GM12878 (cell line): ENCODE results near the gene ZNF425. TPM values are rescaled to one million over a fixed set of nuclear protein-coding genes. Genes with fewer than 3 reads are reported as not detected.

Experiments
- ATAC-seq: fragments of 200-7000 bp; cut with Tn5 transposase; 3 replicates; pipeline ENCODE4 v1.9.1; 2020; ENCODE audit warnings: mild to moderate bottlenecking, moderate library complexity
- BruUV-seq: library from RNA; stranded (reverse); fragments of 400-500 nt; replicated peaks from 2 replicates; lab custom pipeline; 2021; lab: Mats Ljungman, UMichigan
- CTCF ChIA-PET: fragments of 300-600 bp; sonication (Branson Sonifier 250); formaldehyde crosslinking; extraction: SDS; loops from one replicate; lab custom pipeline; 2021; ENCODE audit warnings: inconsistent platforms; lab: Yijun Ruan, JAX
- POLR2A ChIA-PET: fragments of 350-600 bp; formaldehyde crosslinking; extraction: SDS; loops from one replicate; lab custom pipeline; 2021; ENCODE audit warnings: inconsistent platforms; lab: Charles Lee
- RAD21 ChIA-PET: fragments of 300-600 bp; sonication (Branson Sonifier 250); formaldehyde crosslinking; loops from one replicate; lab custom pipeline; 2023; ENCODE audit warnings: antibody characterized with exemption; ENCODE audit not compliant: unreplicated experiment; lab: Charles Lee
- SMC1A ChIA-PET: fragments of 300-600 bp; sonication (Branson Sonifier 250); formaldehyde crosslinking; loops from one replicate; lab custom pipeline; 2023; ENCODE audit not compliant: unreplicated experiment, uncharacterized antibody; lab: Charles Lee
- DNase-seq: peaks from one replicate; pipeline ENCODE4 v3.0.0-alpha.2; 2011; ENCODE audit warnings: low read depth, low spot score
- FAIRE-seq: peaks from 3 replicates; lab custom pipeline; 2011; peaks lifted over from hg19 to GRCh38; lab: Jason Lieb, UNC
- H2AFZ ChIP-seq: 2 replicates; pipeline ENCODE4 v1.6.0; 2011; ENCODE audit warnings: low read depth, low read length, control low read depth; ENCODE audit not compliant: control insufficient read depth
- H3K27ac ChIP-seq: 2 replicates; pipeline ENCODE4 v1.5.1; 2011; ENCODE audit warnings: control low read depth; ENCODE audit not compliant: control insufficient read depth, insufficient read depth
- H3K27me3 ChIP-seq, 2 experiments: replicated peaks in 1 of 2; 2 replicates each; pipeline versions ENCODE4 v1.6.0 to v1.6.1; 2011; ENCODE audit warnings: low read length in 1 of 2; ENCODE audit not compliant: control insufficient read depth in 2 of 2, insufficient read depth in 2 of 2
- H3K36me3 ChIP-seq, 2 experiments: 2 replicates each; pipeline ENCODE4 v1.5.1; 2011; ENCODE audit warnings: low read length in 1 of 2; ENCODE audit not compliant: control insufficient read depth in 2 of 2, insufficient read depth in 2 of 2
- H3K4me1 ChIP-seq: 2 replicates; pipeline ENCODE4 v1.6.1; 2011; ENCODE audit warnings: mild to moderate bottlenecking, low read length, moderate library complexity, mixed read lengths; ENCODE audit not compliant: control insufficient read depth, insufficient read depth
- H3K4me2 ChIP-seq: 2 replicates; pipeline ENCODE4 v1.6.0; 2011; ENCODE audit warnings: control low read depth; ENCODE audit not compliant: control insufficient read depth, insufficient read depth
- H3K4me3 ChIP-seq: fragments of 200-600 bp; sonication (generic); 2 replicates; pipeline ENCODE4 v1.5.1; 2016
- H3K79me2 ChIP-seq: 2 replicates; pipeline ENCODE4 v1.6.0; 2011; ENCODE audit warnings: low read length; ENCODE audit not compliant: control insufficient read depth, insufficient read depth
- H3K9ac ChIP-seq: 2 replicates; pipeline ENCODE4 v1.8.0; 2011; ENCODE audit warnings: low read length, control low read depth, mixed read lengths; ENCODE audit not compliant: control insufficient read depth, insufficient read depth
- H3K9me3 ChIP-seq: replicated peaks from 3 replicates; pipeline ENCODE4 v1.5.1; 2011; ENCODE audit warnings: mild to moderate bottlenecking, low read length; ENCODE audit not compliant: control insufficient read depth, insufficient read depth
- H4K20me1 ChIP-seq: 2 replicates; pipeline ENCODE4 v1.6.0; 2011; ENCODE audit not compliant: control insufficient read depth, insufficient read depth
- CBX5 ChIP-seq: sonication (generic); IDR thresholded peaks from 2 replicates; pipeline ENCODE4 v1.6.1; 2016; ENCODE audit warnings: low read depth, moderate library complexity, mild to moderate bottlenecking, inconsistent platforms
- WGBS: methylation state at CpG from one replicate; pipeline ENCODE4 v1.1.6; 2016; ENCODE audit warnings: low lambda C conversion rate; ENCODE audit not compliant: insufficient replicate concordance, insufficient coverage; ENCODE audit errors: missing lambda C conversion rate; 5-methylcytosine and 5-hydroxymethylcytosine counted together
- in situ Hi-C: fragments of 300-500 bp; cut with MboI; formaldehyde crosslinking; loops from 9 replicates; pipeline ENCODE4 v1.14.3; 2018; ENCODE audit warnings: mixed read lengths
- intact Hi-C: fragments of 100-400 bp; cut with micrococcal nuclease; formaldehyde crosslinking; loops from one replicate; pipeline ENCODE4 v1.14.2; 2022; ENCODE audit not compliant: unreplicated experiment
- polyA plus RNA-seq, 11 experiments: library from polyadenylated mRNA; depleted of rRNA in 4 of 11; unstranded in 6 of 11; stranded (reverse) in 5 of 11; fragments of >200 nt; fragmentation: Nextera tagmentation in 4 of 11; fragmentation: Illumina TruSeq in 1 of 11; extraction: Ambion mirVana in 4 of 11; extraction: Trizol in 1 of 11; gene quantifications; 1 replicate in 1 of 11; 2 replicates in 10 of 11; pipeline versions ENCODE4 v1.2.1 to v1.2.3, GENCODE V29; 2011 to 2016; ENCODE audit warnings: inconsistent platforms in 2 of 11, missing spikeins in 2 of 11, low read depth in 1 of 11
- total RNA-seq, 4 experiments: library from RNA; depleted of rRNA in 3 of 4; stranded (reverse); fragments of >200 nt in 3 of 4; fragmentation: Illumina TruSeq in 1 of 4; extraction: Trizol in 1 of 4; gene quantifications; 2 replicates each; pipeline versions ENCODE4 v1.2.1 to v1.2.3, GENCODE V29; 2013 to 2021
- TF ChIP-seq, protein P1 (sequence below): fragments of 450-650 bp; formaldehyde crosslinking; IDR thresholded peaks from 2 replicates; pipeline ENCODE4 v1.4.0; 2022; ENCODE audit warnings: mild to moderate bottlenecking, moderate library complexity
- TF ChIP-seq, protein P2 (sequence below): fragments of 450-650 bp; IDR thresholded peaks from 2 replicates; pipeline ENCODE4 v1.6.1; 2017; ENCODE audit warnings: antibody characterized with exemption, mild to moderate bottlenecking, moderate library complexity
- TF ChIP-seq, protein P3 (sequence below): fragments of 450-650 bp; IDR thresholded peaks from 2 replicates; pipeline ENCODE4 v1.6.1; 2016; ENCODE audit warnings: mild to moderate bottlenecking

Gene ZNF425
- total and polyA plus RNA-seq, 10 of the 15 experiments (the other 5 are each of a cell fraction or from before 2014, with no cell fraction given) = 0.19 to 1.8 (median 0.91) TPM

DNA sequence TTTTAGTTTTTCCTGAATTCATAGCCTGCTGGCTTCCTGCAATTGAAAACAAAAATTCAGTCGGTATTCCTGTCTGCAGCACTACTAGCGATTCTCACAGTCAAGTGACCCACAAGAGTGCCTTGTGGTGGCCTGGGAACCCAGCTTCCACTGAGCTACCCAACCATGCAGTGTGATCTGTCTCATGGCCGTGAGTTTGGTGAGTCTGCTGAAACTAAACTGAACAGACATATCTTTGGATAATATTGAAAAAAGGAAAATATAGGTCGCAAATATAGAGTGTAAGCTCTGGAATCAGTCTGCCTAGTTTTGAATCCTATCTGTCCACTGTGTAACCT, 53.7 kb downstream of the ZNF425 start:
- no peak for FAIRE-seq
- Histone ChIP-seq H2AFZ (no peak overlapping the region), H3K4me3 (no peak overlapping the region), H3K36me3 (peaks cover 5 to 13% of the 10 kb centered on the region in 2 experiments; a peak in 3 of 4 replicates), H3K27ac (no peak overlapping the region), H3K4me2 (no peak overlapping the region), H3K79me2 (no peaks in the 10 kb centered on the region)
- BruUV-seq = no TSS peak
- ChIA-PET POLR2A (no interaction called here), SMC1A (no interaction called here)
- intact Hi-C loops = no loop called here
- in situ Hi-C loops = no loop called here
- 86% methylated on average over 4 of the region's 4 CpGs for WGBS
- no peak for ATAC-seq
- TF ChIP-seq, protein P1, sequence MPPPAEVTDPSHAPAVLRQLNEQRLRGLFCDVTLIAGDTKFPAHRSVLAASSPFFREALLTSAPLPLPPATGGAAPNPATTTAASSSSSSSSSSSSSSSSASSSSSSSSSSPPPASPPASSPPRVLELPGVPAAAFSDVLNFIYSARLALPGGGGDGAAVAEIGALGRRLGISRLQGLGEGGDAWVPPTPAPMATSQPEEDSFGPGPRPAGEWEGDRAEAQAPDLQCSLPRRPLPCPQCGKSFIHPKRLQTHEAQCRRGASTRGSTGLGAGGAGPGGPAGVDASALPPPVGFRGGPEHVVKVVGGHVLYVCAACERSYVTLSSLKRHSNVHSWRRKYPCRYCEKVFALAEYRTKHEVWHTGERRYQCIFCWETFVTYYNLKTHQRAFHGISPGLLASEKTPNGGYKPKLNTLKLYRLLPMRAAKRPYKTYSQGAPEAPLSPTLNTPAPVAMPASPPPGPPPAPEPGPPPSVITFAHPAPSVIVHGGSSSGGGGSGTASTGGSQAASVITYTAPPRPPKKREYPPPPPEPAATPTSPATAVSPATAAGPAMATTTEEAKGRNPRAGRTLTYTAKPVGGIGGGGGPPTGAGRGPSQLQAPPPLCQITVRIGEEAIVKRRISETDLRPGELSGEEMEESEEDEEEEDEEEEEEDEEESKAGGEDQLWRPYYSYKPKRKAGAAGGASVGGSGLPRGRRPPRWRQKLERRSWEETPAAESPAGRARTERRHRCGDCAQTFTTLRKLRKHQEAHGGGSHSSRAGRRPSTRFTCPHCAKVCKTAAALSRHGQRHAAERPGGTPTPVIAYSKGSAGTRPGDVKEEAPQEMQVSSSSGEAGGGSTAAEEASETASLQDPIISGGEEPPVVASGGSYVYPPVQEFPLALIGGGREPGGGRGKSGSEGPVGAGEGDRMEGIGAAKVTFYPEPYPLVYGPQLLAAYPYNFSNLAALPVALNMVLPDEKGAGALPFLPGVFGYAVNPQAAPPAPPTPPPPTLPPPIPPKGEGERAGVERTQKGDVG (CRISPR knock-in tag) = no peak
- TF ChIP-seq, protein P2, sequence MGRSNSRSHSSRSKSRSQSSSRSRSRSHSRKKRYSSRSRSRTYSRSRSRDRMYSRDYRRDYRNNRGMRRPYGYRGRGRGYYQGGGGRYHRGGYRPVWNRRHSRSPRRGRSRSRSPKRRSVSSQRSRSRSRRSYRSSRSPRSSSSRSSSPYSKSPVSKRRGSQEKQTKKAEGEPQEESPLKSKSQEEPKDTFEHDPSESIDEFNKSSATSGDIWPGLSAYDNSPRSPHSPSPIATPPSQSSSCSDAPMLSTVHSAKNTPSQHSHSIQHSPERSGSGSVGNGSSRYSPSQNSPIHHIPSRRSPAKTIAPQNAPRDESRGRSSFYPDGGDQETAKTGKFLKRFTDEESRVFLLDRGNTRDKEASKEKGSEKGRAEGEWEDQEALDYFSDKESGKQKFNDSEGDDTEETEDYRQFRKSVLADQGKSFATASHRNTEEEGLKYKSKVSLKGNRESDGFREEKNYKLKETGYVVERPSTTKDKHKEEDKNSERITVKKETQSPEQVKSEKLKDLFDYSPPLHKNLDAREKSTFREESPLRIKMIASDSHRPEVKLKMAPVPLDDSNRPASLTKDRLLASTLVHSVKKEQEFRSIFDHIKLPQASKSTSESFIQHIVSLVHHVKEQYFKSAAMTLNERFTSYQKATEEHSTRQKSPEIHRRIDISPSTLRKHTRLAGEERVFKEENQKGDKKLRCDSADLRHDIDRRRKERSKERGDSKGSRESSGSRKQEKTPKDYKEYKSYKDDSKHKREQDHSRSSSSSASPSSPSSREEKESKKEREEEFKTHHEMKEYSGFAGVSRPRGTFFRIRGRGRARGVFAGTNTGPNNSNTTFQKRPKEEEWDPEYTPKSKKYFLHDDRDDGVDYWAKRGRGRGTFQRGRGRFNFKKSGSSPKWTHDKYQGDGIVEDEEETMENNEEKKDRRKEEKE = no peak
- TF ChIP-seq, protein P3, sequence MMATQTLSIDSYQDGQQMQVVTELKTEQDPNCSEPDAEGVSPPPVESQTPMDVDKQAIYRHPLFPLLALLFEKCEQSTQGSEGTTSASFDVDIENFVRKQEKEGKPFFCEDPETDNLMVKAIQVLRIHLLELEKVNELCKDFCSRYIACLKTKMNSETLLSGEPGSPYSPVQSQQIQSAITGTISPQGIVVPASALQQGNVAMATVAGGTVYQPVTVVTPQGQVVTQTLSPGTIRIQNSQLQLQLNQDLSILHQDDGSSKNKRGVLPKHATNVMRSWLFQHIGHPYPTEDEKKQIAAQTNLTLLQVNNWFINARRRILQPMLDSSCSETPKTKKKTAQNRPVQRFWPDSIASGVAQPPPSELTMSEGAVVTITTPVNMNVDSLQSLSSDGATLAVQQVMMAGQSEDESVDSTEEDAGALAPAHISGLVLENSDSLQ = no peak
- no peak for TF ChIP-seq CBX5
- TF ChIP-seq, all 136 proteins: peak for 0
- H3K9ac ChIP-seq = no peak overlapping the region
- ChIA-PET RAD21 (no interaction called here), CTCF (interaction anchor here (1.1 kb wide), 1 partner anchor 67 kb away, joined by 4 read pairs; no protein-coding TSS in a partner anchor)
- DNase-seq = no peak
- no peaks in the 10 kb centered on the region for H3K27me3 ChIP-seq
- no peaks in the 10 kb centered on the region for H3K9me3 ChIP-seq
- H3K4me1 ChIP-seq = no peaks in the 10 kb centered on the region
- H4K20me1 ChIP-seq = no peaks in the 10 kb centered on the region
